Measurements from ENCODE around the gene CMTM2.
A peak's percentile ranks its signal among the peaks of the same experiment; 100 is the strongest.
"Not testable (repeated sequence)": the region's sequence is repeated elsewhere in the genome, so short reads cannot be mapped to it uniquely, and the experiment has no call there.

The CMTM2 gene

GRCh38 chr16:66581246-66581952 lies 2.1 kb downstream of the CMTM2 start:
- DNase-seq (ENCODE audit: low read depth in 2 of 2, low spot score in 1 of 2): no peak

GRCh38 chr16:66585481-66586239 lies 6.4 kb downstream of the CMTM2 start:
- DNase-seq (ENCODE audit: low read depth in 2 of 2, low spot score in 1 of 2): no peak

- no peak for DNase-seq (ENCODE audit: low read depth in 2 of 2, low spot score in 1 of 2)
Measured at GRCh38 chr16:66587881-66588600, 8.8 kb downstream of the CMTM2 start.

- peak in 1 of 2 donors; percentile 44 for DNase-seq (ENCODE audit: low read depth in 2 of 2, low spot score in 1 of 2)
Measured at GRCh38 chr16:66588981-66589713, 9.9 kb downstream of the CMTM2 start.

- no peak for DNase-seq (ENCODE audit: low read depth in 2 of 2, low spot score in 1 of 2)
Measured at GRCh38 chr16:66590322-66590721, 11.1 kb downstream of the CMTM2 start.

- DNase-seq (ENCODE audit: low read depth in 2 of 2, low spot score in 1 of 2): no peak
Measured at GRCh38 chr16:66591018-66591417, 11.8 kb downstream of the CMTM2 start.

GRCh38 chr16:66592241-66592640 lies 13.0 kb downstream of the CMTM2 start:
- no peak for DNase-seq (ENCODE audit: low read depth in 2 of 2, low spot score in 1 of 2)

GRCh38 chr16:66592814-66593213 lies 13.6 kb downstream of the CMTM2 start:
- DNase-seq (ENCODE audit: low read depth in 2 of 2, low spot score in 1 of 2): no peak

- no peak for DNase-seq (ENCODE audit: low read depth in 2 of 2, low spot score in 1 of 2)
Measured at GRCh38 chr16:66594739-66595138, 15.5 kb downstream of the CMTM2 start.

- not testable (repeated sequence) for DNase-seq (ENCODE audit: low read depth in 2 of 2, low spot score in 1 of 2)
Measured at GRCh38 chr16:66596559-66596958, 17.3 kb downstream of the CMTM2 start.

GRCh38 chr16:66596986-66597848 lies 18.0 kb downstream of the CMTM2 start:
- DNase-seq (ENCODE audit: low read depth in 2 of 2, low spot score in 1 of 2): no peak

GRCh38 chr16:66598111-66598510 lies 18.8 kb downstream of the CMTM2 start:
- DNase-seq (ENCODE audit: low read depth in 2 of 2, low spot score in 1 of 2): no peak

GRCh38 chr16:66599726-66600125 lies 20.5 kb downstream of the CMTM2 start:
- DNase-seq (ENCODE audit: low read depth in 2 of 2, low spot score in 1 of 2): no peak

GRCh38 chr16:66600477-66600876 lies 21.2 kb downstream of the CMTM2 start:
- DNase-seq (ENCODE audit: low read depth in 2 of 2, low spot score in 1 of 2): no peak

GRCh38 chr16:66601471-66601870 lies 22.2 kb downstream of the CMTM2 start:
- DNase-seq (ENCODE audit: low read depth in 2 of 2, low spot score in 1 of 2): no peak

GRCh38 chr16:66603537-66604375 lies 24.5 kb downstream of the CMTM2 start:
- peak in 1 of 2 donors; percentile 38 for DNase-seq (ENCODE audit: low read depth in 2 of 2, low spot score in 1 of 2)

GRCh38 chr16:66604376-66605176 lies 25.3 kb downstream of the CMTM2 start, which contains the start of gene CMTM3:
CMTM3 (plus strand) TSS chr16:66604704; CDS start chr16:66604806, 102 bp downstream.
- peak; percentile 51 to 52 for DNase-seq (ENCODE audit: low read depth in 2 of 2, low spot score in 1 of 2)

GRCh38 chr16:66605177-66605978 lies 26.1 kb downstream of the CMTM2 start:
- no peak for DNase-seq (ENCODE audit: low read depth in 2 of 2, low spot score in 1 of 2)
